WERI-Rb-1 (cell line): ENCODE results near the gene HOXA13.

Source experiments
- DNase-seq: peaks from one replicate; pipeline ENCODE4 v3.0.0-alpha.2; 2020
- H3K27ac ChIP-seq: fragments of 250-450 bp; sonication (Bioruptor Pico); 2 replicates; pipeline ENCODE4 v1.5.1; 2020; ENCODE audit warnings: mild to moderate bottlenecking, moderate library complexity
- H3K27me3 ChIP-seq: fragments of 250-450 bp; sonication (Bioruptor Pico); 2 replicates; pipeline ENCODE4 v1.5.1; 2021; ENCODE audit warnings: mild to moderate bottlenecking, low read depth, moderate library complexity; ENCODE audit not compliant: insufficient read depth, severe bottlenecking
- H3K36me3 ChIP-seq: fragments of 250-450 bp; sonication (Bioruptor Pico); 2 replicates; pipeline ENCODE4 v1.5.1; 2020; ENCODE audit warnings: mild to moderate bottlenecking, moderate library complexity
- H3K4me3 ChIP-seq: 2 replicates; pipeline ENCODE4 v1.5.1; 2011; ENCODE audit warnings: low read depth, mild to moderate bottlenecking, control low read depth, low read length
- H3K9me3 ChIP-seq: fragments of 250-450 bp; sonication (Bioruptor Pico); 2 replicates; pipeline ENCODE4 v1.5.1; 2021; ENCODE audit warnings: mild to moderate bottlenecking, moderate library complexity; ENCODE audit not compliant: severe bottlenecking
- TF ChIP-seq, protein P1 (sequence below): IDR thresholded peaks from 2 replicates; pipeline ENCODE4 v1.5.1; 2011; ENCODE audit warnings: low read depth, mild to moderate bottlenecking, control low read depth, inconsistent platforms, low read length

HOXA13 gene

DNA sequence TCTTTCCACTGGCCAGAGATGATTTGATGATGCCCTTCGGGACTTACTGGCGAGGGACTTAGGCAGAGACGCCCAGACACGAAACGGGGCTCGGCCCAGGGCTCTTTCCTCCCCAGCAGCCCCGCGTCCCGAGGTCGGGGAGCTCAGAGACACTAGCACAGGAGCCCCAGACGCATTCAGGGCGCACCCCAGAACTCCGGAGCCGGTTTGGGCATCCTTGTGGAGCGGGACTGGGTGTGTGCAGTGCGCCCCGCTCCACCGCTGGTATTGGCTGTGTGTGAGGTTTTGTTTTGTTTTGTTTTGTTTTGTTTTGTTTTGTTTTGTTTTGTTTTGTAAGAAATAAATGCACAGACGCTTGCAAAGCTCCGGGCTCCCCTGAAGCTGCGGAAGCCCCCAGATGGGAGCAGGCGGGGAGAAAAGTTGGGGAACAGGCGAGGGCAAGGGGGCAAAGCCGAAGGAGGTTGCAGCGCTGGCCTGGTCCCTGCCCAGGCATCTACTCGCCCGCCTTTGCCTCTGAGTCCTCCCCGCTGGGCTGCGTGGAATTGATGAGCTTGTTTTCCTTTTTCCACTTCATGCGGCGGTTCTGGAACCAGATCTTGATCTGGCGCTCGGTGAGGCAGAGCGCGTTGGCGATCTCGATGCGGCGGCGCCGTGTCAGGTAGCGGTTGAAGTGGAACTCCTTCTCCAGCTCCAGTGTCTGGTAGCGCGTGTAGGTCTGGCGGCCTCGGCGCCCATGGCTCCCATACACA, 54.6 kb downstream of the HOXA13 start:
- TF ChIP-seq, protein P1, sequence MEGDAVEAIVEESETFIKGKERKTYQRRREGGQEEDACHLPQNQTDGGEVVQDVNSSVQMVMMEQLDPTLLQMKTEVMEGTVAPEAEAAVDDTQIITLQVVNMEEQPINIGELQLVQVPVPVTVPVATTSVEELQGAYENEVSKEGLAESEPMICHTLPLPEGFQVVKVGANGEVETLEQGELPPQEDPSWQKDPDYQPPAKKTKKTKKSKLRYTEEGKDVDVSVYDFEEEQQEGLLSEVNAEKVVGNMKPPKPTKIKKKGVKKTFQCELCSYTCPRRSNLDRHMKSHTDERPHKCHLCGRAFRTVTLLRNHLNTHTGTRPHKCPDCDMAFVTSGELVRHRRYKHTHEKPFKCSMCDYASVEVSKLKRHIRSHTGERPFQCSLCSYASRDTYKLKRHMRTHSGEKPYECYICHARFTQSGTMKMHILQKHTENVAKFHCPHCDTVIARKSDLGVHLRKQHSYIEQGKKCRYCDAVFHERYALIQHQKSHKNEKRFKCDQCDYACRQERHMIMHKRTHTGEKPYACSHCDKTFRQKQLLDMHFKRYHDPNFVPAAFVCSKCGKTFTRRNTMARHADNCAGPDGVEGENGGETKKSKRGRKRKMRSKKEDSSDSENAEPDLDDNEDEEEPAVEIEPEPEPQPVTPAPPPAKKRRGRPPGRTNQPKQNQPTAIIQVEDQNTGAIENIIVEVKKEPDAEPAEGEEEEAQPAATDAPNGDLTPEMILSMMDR = no peak
- Histone ChIP-seq H3K4me3 (no peak overlapping the region), H3K27me3 (peaks cover 48% of the 10 kb centered on the region), H3K36me3 (no peaks in the 10 kb centered on the region), H3K27ac (no peak overlapping the region), H3K9me3 (no peaks in the 10 kb centered on the region)
- no peak for DNase-seq

DNA sequence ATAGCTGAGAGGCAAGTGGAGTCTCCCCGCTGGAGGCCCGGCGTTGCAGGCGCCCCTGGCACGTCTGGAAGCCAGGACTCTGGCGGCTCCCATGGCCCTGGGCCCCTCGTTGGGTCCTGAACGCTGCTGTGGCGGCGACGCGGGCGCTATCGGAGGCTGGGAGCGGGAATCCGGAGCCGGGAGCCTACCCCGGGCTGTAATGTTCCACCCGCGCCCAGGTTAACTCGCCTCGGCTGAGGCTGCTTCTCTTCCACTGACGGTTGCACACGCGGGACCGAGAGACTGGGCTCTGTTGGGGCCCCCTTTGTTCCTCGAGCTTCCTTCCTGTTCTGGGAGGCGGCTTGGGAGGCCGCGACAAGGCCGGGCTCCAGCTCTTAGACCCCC, 55.1 kb downstream of the HOXA13 start:
- DNase-seq = no peak
- TF ChIP-seq, protein P1 = no peak
- H3K4me3 ChIP-seq = no peak overlapping the region
- H3K27me3 ChIP-seq = peaks cover 48% of the 10 kb centered on the region
- H3K27ac ChIP-seq = no peak overlapping the region
- no peaks in the 10 kb centered on the region for H3K9me3 ChIP-seq
- H3K36me3 ChIP-seq = no peaks in the 10 kb centered on the region
